Coronary artery (tissue), 2 donors: ENCODE measurements around the gene GRIN2A.

Source experiments
- DNase-seq: peaks from one replicate; pipeline ENCODE4 v3.0.0-alpha.2; 2017; ENCODE audit warnings: low spot score
- H3K27ac ChIP-seq, 2 donors: fragments of 200-600 bp; sonication (generic); one replicate each; pipeline ENCODE4 v1.5.1; 2016 to 2019
- H3K4me3 ChIP-seq: fragments of 200-600 bp; sonication (generic); 2 replicates; pipeline ENCODE4 v1.5.1; 2016; ENCODE audit warnings: mild to moderate bottlenecking, moderate library complexity
- CTCF ChIP-seq: fragments of 200-600 bp; sonication (generic); IDR thresholded peaks from one replicate; pipeline ENCODE4 v1.5.1; 2019; ENCODE audit warnings: antibody characterized with exemption

The GRIN2A gene

DNA sequence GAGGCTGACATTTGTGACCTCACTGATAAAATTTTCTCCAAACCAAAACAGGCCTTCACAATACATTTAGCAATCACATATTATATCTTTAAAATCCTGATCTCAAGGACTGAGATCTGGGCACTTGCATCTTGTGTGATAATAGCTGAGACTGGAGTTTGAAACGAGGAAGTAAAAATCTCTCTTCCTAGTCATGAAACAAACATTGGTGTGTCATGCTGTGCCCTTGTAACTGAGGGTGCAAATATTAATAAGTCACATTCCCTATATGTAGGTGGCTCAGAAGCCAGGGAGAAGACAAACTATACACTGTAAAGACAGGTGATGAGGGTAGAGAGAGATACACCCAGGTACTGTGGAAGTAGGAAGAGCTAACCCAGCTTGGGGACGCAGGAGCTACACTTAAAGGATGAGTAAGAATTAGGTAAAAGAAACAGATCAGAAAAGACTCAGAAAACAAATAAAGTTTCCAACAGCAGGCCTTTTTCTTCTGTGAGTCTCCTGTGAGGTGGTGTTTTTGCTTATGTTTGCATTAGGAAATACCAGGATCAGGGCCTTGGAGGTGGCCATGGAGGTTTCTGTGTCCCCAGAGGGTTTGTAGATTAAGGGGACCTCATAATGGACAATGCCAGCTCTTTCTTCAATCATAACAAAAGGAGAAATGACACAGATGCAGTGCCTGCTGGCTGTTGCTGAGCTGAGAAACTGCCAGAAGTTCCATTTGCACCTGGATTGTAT, 335.7 kb downstream of the GRIN2A start:
- no peak overlapping the region for H3K4me3 ChIP-seq
- no peak for TF ChIP-seq CTCF

DNA sequence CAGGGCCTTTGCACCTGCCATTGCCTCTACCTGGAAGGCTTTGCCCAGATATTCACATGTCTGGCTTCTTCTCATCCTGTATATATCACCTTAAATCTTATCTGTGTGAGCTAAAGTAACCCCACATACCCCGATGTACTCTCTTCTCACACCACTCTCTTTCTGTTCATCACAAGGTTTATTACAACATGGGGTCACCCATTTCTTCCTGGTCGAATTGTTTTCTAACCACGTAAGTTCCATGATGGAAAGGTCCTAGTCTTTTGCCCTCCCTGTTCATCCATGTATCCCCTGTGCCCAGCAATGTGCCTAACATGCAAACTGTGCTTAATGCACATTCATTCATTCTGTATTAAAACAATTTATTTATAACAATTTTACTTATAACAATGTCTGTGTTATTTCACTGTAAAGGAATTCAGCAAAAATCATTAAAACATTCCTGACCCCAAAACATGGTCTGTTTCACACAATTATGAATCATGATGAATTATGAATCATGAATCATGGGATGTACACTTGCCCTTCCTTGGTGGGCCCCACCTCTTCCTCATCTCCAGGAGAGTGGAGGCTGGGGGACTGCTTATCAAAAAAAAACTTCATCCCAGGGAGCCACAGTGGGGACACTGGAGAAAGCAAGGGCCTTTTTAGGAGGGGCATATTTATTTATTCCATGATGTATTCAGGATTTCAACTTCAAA, 336.4 kb downstream of the GRIN2A start:
- DNase-seq: no peak
- Histone ChIP-seq H3K4me3 (no peak overlapping the region), H3K27ac (no peak overlapping the region)
- TF ChIP-seq CTCF: no peak

More for the DNA sequence above, 335.7 kb downstream of the GRIN2A start:
- DNase-seq: no peak
- no peak overlapping the region for H3K27ac ChIP-seq

DNA sequence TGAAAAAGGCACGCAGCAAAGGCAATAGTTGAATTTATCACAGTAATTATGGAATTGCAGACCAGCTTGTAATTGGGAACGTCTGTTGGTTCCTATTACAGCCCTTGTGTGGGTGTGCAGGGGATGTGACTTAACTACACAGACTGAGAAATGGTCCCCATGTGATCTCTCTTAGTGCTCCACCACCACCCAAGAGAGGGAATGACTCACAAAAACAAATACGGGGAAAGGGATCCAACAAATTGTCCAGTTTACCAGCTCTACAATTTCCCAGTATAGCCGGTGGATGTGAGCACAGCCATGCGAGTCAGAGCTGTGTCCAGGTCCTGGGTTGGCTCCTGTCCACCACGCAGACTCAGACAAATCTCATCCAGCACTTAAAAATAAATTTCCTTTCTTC, 337.9 kb downstream of the GRIN2A start:
- Histone ChIP-seq H3K4me3 (no peak overlapping the region), H3K27ac (no peak overlapping the region)
- TF ChIP-seq CTCF: no peak
- DNase-seq: no peak

DNA sequence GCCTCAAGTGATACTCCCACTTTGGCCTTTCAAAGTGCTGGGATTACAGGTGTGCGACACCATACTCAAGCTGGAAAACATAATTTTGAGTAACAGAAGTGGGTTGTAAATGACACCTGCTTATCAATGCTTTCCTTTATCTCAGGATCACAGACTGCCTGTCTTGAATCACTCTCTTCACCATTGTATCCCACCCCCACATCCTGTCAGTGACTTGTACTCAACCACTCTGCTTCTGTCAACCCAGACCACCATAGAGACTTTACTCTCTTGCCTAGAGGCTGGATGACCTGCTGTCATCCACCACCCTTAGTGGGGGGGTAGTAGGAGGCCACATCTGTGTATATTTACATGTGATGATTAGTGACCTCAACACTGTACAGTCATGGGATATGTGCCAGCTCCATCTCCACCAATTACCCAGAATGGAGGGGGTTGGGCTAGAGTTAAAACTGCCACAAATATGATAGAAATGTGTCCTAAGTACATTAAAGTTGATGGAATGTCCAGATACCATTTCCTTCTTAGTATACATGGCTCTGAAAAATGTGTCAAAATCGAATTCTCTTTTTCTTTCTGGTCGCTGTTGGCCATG, 338.7 kb downstream of the GRIN2A start:
- H3K4me3 ChIP-seq: no peak overlapping the region
- no peak overlapping the region for H3K27ac ChIP-seq
- no peak for DNase-seq
- no peak for TF ChIP-seq CTCF

GRCh38 chr16:9840761-9841665, 341.2 kb downstream of the GRIN2A start:
- no peak for DNase-seq
- TF ChIP-seq CTCF: no peak
- no peak overlapping the region for H3K27ac ChIP-seq
- no peak overlapping the region for H3K4me3 ChIP-seq

DNA sequence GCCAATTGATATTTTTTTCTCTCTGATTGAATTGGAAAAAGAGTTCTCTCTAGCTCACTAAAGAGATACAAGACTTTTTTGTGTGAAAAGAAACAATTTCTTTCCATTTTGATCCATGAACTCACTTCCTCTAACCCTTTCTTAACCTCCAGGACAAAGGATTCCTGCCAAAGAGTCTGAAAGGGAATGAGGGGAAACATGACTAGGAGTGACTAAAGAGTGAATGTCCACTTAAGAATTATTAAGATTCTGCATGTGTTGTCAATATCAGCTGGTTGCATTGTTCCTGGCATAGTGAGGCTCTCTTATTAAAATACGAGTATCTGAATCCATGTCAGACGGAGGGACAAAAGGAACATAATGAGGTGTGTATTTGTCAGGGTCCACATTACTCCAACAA, 344.7 kb downstream of the GRIN2A start:
- no peak for DNase-seq
- no peak overlapping the region for H3K4me3 ChIP-seq
- no peak overlapping the region for H3K27ac ChIP-seq
- no peak for TF ChIP-seq CTCF
